DMS79 treated with DMSO at 0.1 percent for 48 hours (cell line): Measurements from ENCODE around the gene DLK1.

Source experiments
- DNase-seq: peaks from one replicate; lab custom pipeline; 2025; lab: John Stamatoyannopoulos, UW

Gene DLK1

GRCh38 chr14:100714258-100714892 is 12.3 kb upstream of the DLK1 start:
- peak; percentile 84 for DNase-seq

DNA sequence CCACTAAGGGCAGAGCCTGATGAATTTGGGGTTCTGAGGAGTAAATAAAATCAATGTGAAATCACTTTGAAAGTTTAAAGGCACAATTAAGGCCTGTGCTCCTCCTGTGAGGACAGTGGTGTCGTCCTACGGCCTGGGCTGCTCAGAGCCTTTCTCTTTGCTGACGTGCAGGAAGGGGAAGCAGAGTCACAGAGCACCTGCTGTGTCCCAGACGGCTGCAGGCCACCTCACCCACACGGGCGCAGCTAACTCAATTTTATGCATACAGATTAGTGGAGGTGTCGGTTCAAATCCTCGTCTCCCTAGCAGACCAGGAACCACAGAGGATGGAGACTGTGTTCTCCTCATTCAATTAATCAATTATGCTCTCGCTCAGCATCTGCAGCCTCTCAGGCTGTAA is 11.4 kb upstream of the DLK1 start:
- DNase-seq: no peak

- DNase-seq: no peak
Measured at GRCh38 chr14:100715803-100716202, 10.9 kb upstream of the DLK1 start.

DNA sequence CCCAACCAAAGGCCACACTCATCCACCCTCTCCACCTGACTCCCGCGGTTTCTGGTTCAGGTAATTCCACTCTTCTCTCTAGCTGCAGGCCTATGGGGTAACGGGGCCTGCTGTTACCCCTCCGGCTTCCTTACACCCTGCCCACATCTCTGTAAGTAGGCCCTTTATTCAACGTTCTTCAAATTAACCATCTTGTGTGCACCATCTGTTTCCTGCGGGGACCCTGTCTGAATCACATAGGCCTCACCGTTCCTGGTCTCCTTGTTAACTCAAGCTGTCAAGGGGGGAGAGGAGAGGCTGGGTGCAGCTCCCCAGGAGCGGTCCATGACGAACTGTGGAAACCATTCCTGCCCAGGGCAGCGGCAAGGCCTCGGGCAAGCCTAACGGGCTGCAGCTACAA is 9.3 kb upstream of the DLK1 start:
- no peak for DNase-seq

DNA sequence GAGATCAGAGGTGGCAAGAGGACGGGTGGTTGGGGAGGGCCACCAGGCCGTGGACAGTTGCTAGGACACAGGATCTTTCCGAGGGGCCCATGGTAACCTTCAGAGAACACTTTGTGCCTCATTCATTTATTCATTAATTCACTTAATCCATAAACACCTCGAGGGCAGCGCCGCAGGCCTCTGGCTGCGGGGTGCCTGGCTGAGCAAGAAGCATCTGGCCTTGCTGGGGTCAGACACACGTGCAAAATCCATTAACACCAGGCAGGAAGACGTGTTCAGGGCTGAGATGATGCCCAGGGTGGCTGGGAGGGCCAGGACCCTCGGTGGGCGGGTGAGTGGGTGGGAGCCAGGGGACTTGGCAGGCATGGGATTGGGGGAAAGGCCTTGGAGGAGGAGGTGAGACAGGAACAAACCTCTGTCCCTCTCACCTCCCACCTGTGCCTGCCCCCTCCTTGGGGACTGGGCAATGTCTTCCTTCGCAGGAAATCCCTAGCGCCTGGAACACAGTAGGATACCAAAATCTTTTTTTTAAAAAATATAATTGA is 6.6 kb upstream of the DLK1 start:
- DNase-seq: no peak

- DNase-seq: no peak
Measured at GRCh38 chr14:100721568-100721967, 5.1 kb upstream of the DLK1 start.

GRCh38 chr14:100722367-100722766 is 4.3 kb upstream of the DLK1 start:
- DNase-seq: no peak

DNA sequence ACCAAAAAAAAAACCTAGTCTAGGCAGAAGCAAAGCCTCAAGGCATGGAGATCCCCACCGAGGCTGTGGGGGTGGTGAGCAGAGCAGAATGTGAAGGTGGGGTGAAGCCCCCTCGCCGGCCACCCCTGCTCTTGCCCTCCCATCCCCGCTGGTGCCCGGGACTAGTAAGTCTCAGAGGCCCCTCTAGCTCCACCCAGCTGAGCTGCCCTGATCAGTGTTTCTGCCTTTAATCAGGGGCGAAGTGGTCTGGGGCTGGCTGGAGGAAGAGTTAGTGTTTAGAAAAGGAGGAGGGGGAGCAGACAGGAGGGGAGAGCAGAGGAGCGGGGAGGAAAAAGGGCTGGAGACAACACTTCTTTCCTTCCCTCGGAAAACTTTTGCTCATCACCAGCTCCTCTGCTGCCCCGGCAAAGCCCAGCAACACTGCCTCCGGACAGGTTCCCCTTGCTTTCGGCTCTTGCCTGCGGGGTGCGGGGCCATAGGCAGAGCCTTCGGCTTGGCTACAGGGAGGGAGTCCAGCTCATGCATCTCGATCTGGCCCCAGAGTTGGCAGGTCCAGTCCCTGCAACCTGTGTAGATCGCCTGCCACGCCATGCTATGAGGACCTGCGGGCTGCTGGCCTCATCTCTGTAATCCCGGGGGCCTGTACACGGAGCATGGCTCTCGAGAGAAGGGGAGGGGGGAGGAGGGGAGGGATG is 3.4 kb upstream of the DLK1 start:
- DNase-seq: no peak

- no peak for DNase-seq
Measured at GRCh38 chr14:100723830-100724437, 2.8 kb upstream of the DLK1 start.

DNA sequence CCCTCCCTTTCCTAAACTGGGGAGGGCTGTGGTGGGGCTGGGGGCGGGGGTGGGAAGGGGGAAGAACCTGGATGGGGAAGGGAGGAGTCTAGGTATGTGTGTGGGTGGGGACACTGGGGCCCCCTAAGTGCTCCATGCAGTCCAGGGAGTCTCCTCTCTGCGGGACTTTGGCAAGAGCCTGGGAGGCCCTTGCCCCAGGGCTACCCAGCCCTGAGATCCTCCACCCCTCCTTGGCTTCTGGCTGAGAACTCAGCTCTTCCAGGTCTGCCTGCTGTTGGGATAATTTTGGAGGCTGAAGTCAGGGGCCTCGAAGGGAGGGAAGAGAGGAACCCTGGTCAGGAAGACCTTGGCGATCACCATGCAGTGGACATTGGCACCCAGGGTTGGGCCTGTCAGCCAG is 2.2 kb upstream of the DLK1 start:
- DNase-seq: no peak

DNA sequence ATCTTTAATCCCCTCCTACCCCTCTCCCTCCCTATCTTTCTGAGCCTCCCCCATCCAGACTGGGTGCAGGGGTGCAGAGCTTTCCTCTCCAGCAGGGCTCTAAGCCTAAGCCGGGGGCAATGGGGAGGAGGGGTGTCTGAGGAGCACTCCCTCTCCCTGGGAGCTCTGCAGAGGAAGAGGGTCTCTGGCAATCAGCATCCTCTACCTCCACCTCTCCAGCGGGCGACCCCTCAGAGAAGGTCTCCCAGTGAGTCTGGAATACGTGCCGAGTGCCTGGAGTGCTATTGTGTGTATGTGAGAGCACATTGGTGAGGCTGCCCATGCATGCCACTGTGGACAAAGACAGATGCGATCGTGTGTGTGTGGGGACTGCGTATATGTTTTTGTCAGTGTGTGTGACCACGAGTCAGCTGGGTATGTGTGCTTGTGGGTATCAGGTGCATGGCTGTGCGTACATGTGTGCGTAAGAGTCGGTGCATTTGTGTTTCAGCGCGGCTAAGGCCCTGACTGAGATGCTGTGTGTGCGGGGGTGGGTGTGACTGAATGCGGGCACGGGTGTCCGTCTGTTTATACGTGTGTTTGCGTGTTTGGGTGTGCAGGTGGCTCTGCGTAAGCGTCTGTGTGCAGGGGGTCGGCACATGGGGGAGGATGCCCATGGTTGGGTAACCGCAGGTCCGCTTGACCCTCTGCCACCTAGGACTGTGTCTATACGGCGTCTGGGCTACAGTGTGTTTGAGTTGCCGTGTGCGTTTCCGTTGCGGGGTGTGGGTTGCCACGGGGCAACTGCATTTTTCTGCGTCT is 905 bp upstream of the DLK1 start:
- no peak for DNase-seq

DNA sequence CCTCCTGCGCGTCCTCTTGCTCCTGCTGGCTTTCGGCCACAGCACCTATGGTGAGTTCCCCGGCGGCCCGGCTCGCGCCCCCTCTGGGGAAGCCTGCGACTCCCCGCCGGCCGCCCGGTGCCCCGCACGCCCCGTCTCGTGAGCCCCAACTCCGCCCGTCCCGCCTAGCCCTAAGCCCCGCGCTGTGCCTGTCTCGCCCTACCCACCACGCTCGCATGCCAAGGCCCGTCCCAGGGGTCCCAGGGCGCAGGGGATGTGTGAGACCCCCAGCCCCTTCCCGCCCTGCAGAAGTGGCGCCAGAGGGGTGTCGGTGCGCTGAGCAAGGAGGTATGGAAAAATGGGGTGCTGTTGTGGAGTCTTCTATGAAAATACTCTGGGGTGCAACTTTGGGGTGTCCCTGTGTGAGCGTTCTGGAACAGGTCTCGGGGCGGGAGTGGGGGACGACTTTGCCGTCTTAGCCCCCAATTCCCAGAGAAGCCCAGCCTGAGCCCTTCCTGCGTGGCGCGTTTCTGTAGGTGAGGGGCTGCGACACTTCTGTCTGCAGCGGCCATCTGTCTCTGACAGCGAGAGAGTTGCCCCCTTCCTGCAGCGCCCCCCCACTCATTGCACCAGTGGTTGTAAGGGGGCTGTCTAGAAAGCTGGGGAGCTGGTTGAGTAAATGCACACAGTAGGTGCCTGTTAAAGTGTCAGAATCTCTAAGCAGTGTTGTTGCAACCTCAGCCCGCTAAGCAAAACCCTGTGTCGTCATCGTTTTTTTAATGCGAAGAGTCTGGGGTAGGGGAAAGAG is 587 bp downstream of the DLK1 start:
- DNase-seq: no peak

- no peak for DNase-seq
Measured at GRCh38 chr14:100727873-100728240, 1.2 kb downstream of the DLK1 start.

- no peak for DNase-seq
Measured at GRCh38 chr14:100728962-100729361, 2.3 kb downstream of the DLK1 start.

DNA sequence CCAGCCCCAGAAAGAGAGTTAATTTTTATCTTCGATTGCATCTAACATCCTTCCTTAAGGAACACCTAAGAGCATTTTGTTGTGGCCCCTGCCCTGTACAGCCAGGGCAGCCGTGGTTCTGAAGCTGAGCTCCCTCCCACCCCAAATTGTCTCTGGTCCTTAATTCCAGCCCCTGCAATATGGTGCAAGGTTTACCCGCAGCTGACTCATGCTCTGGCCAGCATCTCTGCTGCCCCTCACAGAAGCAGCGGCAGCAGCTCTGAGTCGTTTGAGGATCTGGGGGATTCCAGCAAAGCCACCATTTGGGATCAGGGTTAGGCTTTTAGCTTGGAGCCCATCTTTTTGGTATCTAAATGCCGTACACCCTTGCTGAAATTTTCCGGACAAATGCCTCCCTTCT is 3.3 kb downstream of the DLK1 start:
- DNase-seq: no peak

DNA sequence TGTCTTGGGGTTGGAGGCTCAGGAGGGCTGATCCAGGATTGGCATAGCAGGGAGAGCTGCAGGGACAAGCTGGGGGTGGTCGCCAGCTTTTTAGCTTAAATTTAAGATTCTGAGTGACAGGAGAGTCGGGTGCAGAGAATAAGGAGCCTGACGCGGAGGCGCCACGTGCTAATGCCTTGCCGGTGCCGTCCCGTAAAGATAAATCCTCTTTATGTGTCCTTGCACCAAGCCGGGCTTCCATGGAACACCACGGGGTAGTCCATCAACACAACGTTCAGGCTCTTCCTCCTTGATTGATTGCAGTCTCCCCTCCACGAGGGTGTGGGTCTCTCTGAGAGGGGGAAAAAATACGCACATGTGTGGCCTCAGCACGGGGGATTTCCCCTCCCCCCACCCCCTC is 3.9 kb downstream of the DLK1 start:
- DNase-seq: no peak

- DNase-seq: no peak
Measured at GRCh38 chr14:100731011-100731670, 4.4 kb downstream of the DLK1 start.

DNA sequence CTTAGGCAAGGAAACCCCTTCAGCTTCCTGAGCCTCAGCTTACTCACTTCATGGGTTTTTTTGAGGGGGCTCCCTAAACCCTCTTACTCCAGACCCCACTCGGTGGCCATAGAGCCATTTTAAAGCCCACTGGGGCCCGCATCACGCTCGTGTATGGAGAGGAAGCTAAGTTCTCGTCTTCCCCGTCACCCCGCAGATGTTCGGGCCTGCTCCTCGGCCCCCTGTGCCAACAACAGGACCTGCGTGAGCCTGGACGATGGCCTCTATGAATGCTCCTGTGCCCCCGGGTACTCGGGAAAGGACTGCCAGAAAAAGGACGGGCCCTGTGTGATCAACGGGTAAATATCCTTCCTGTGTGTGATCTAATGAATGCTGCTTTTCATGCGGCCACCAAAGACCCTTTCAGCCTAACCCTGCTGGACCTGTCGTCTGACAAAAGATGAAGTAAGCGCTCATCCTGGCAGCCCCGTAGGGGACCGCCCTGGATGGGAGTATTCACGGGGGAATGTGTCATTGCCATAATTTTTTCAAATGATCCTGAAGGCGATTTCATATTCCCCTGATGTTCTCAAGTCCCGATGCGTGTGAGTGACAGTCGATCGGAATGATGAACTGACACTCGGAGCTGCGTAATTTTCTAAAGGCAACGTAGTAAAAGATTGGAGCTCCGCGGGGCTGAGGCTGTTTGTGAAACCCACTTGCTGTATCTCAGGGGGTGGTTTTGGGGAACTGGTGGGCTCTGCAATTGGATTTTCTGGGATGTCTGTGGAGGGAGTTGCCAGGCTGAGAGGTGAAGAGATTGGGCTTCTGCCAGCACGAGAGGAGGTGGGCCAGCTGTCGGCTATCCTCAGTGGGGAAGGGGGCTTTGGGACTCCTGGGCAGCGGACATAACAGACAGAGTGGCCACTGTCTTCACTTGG is 5.4 kb downstream of the DLK1 start:
- no peak for DNase-seq

- DNase-seq: no peak
Measured at GRCh38 chr14:100732766-100733100, 6.0 kb downstream of the DLK1 start.

GRCh38 chr14:100733152-100733850 is 6.6 kb downstream of the DLK1 start:
- DNase-seq: peak; percentile 90
